Left kidney (tissue), 2 donors: ENCODE measurements around the gene MIPEP. TPM values are rescaled to one million over a fixed set of nuclear protein-coding genes. Genes with fewer than 3 reads are reported as not detected.

Source experiments
- DNase-seq: peaks from one replicate; pipeline ENCODE4 v3.0.0-alpha.2; 2013
- polyA plus RNA-seq: library from polyadenylated mRNA; unstranded; fragments of 120-200 nt; gene quantifications from one replicate; pipeline ENCODE4 v1.2.1, GENCODE V29; 2013; ENCODE audit not compliant: insufficient read length

The MIPEP gene
- polyA plus RNA-seq, 1 donor, result 31.6 TPM

GRCh38 chr13:23684647-23685046 is 204.6 kb downstream of the MIPEP start:
- no peak for DNase-seq

GRCh38 chr13:23683084-23683483 is 206.1 kb downstream of the MIPEP start:
- DNase-seq, result no peak

DNA sequence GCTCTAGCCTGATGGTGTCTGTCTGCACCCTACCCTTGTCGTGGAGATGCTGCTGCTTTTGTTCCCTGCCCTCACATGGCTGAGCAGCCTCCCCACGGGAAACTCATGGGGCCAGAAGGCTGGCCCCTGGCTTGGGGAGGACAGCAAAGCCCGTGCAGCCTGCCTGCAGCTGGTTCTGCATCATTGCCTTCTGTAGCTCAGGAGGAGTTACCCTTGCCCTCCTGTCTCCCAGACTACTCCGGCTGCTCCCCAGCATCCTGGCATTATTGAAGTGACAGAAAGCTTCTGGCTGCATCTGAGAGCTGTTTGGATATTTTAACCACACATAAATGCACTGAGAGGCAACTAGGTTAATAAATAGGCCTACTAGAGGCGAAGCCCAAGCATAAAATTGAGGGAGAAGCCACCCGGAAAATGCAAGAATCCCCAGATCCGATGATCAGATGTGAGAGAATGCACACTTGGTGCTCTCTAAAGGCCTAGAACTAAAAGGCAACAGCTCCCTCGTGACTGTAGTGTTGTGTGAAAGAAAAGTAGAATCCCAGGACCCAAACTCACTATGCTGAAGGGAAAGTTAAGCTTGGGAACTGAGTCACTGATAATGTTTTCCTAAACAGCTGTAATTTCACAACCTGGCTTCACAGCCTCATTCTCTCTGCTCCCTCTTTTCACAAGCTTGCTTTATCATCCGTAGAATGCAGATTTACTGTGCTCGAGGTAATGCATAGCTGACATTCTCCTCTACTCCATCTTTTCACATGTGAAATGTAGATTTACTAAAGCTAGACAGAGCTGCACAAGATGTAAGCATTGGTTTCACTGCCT is 208.1 kb downstream of the MIPEP start:
- no peak for DNase-seq

Other genes with a start within 250 kb of the MIPEP start
- 1.4 TPM for gene C1QTNF9B, start 8.1 kb upstream of the MIPEP start, polyA plus RNA-seq